GM12878 (cell line): ENCODE data around the gene PGM3. TPM values are rescaled to one million over a fixed set of nuclear protein-coding genes. Genes with fewer than 3 reads are reported as not detected.

ENCODE experiments used
- ATAC-seq: fragments of 200-7000 bp; cut with Tn5 transposase; 3 replicates; pipeline ENCODE4 v1.9.1; 2020; ENCODE audit warnings: mild to moderate bottlenecking, moderate library complexity
- BruUV-seq: library from RNA; stranded (reverse); fragments of 400-500 nt; replicated peaks from 2 replicates; lab custom pipeline; 2021; lab: Mats Ljungman, UMichigan
- CTCF ChIA-PET: fragments of 300-600 bp; sonication (Branson Sonifier 250); formaldehyde crosslinking; extraction: SDS; loops from one replicate; lab custom pipeline; 2021; ENCODE audit warnings: inconsistent platforms; lab: Yijun Ruan, JAX
- POLR2A ChIA-PET: fragments of 350-600 bp; formaldehyde crosslinking; extraction: SDS; loops from one replicate; lab custom pipeline; 2021; ENCODE audit warnings: inconsistent platforms; lab: Charles Lee
- RAD21 ChIA-PET: fragments of 300-600 bp; sonication (Branson Sonifier 250); formaldehyde crosslinking; loops from one replicate; lab custom pipeline; 2023; ENCODE audit warnings: antibody characterized with exemption; ENCODE audit not compliant: unreplicated experiment; lab: Charles Lee
- SMC1A ChIA-PET: fragments of 300-600 bp; sonication (Branson Sonifier 250); formaldehyde crosslinking; loops from one replicate; lab custom pipeline; 2023; ENCODE audit not compliant: unreplicated experiment, uncharacterized antibody; lab: Charles Lee
- DNase-seq: peaks from one replicate; pipeline ENCODE4 v3.0.0-alpha.2; 2011; ENCODE audit warnings: low read depth, low spot score
- FAIRE-seq: peaks from 3 replicates; lab custom pipeline; 2011; peaks lifted over from hg19 to GRCh38; lab: Jason Lieb, UNC
- H2AFZ ChIP-seq: 2 replicates; pipeline ENCODE4 v1.6.0; 2011; ENCODE audit warnings: low read depth, low read length, control low read depth; ENCODE audit not compliant: control insufficient read depth
- H3K27ac ChIP-seq: 2 replicates; pipeline ENCODE4 v1.5.1; 2011; ENCODE audit warnings: control low read depth; ENCODE audit not compliant: control insufficient read depth, insufficient read depth
- H3K27me3 ChIP-seq, 2 experiments: replicated peaks in 1 of 2; 2 replicates each; pipeline versions ENCODE4 v1.6.0 to v1.6.1; 2011; ENCODE audit warnings: low read length in 1 of 2; ENCODE audit not compliant: control insufficient read depth in 2 of 2, insufficient read depth in 2 of 2
- H3K36me3 ChIP-seq, 2 experiments: 2 replicates each; pipeline ENCODE4 v1.5.1; 2011; ENCODE audit warnings: low read length in 1 of 2; ENCODE audit not compliant: control insufficient read depth in 2 of 2, insufficient read depth in 2 of 2
- H3K4me1 ChIP-seq: 2 replicates; pipeline ENCODE4 v1.6.1; 2011; ENCODE audit warnings: mild to moderate bottlenecking, low read length, moderate library complexity, mixed read lengths; ENCODE audit not compliant: control insufficient read depth, insufficient read depth
- H3K4me2 ChIP-seq: 2 replicates; pipeline ENCODE4 v1.6.0; 2011; ENCODE audit warnings: control low read depth; ENCODE audit not compliant: control insufficient read depth, insufficient read depth
- H3K4me3 ChIP-seq: fragments of 200-600 bp; sonication (generic); 2 replicates; pipeline ENCODE4 v1.5.1; 2016
- H3K79me2 ChIP-seq: 2 replicates; pipeline ENCODE4 v1.6.0; 2011; ENCODE audit warnings: low read length; ENCODE audit not compliant: control insufficient read depth, insufficient read depth
- H3K9ac ChIP-seq: 2 replicates; pipeline ENCODE4 v1.8.0; 2011; ENCODE audit warnings: low read length, control low read depth, mixed read lengths; ENCODE audit not compliant: control insufficient read depth, insufficient read depth
- H3K9me3 ChIP-seq: replicated peaks from 3 replicates; pipeline ENCODE4 v1.5.1; 2011; ENCODE audit warnings: mild to moderate bottlenecking, low read length; ENCODE audit not compliant: control insufficient read depth, insufficient read depth
- H4K20me1 ChIP-seq: 2 replicates; pipeline ENCODE4 v1.6.0; 2011; ENCODE audit not compliant: control insufficient read depth, insufficient read depth
- ATF7 ChIP-seq: fragments of 450-650 bp; IDR thresholded peaks from 2 replicates; pipeline ENCODE4 v1.6.1; 2016; ENCODE audit warnings: low read depth, mild to moderate bottlenecking
- BHLHE40 ChIP-seq, 2 experiments: fragments of 450-650 bp in 1 of 2; IDR thresholded peaks; 2 replicates each; pipeline ENCODE4 v1.6.1; 2011 to 2017; ENCODE audit warnings: low read depth in 2 of 2, borderline replicate concordance in 1 of 2, improper control_type of control experiment in 1 of 2, low read length in 1 of 2, mild to moderate bottlenecking in 1 of 2
- CHD2 ChIP-seq: IDR thresholded peaks from 2 replicates; pipeline ENCODE4 v1.6.1; 2011; ENCODE audit warnings: low read depth, low read length, improper control_type of control experiment, borderline replicate concordance
- ETV6 ChIP-seq, 2 experiments: fragments of 450-650 bp in 1 of 2; IDR thresholded peaks in 1 of 2; conservative IDR thresholded peaks in 1 of 2; 2 replicates each; pipeline ENCODE4 v1.6.1; 2014; ENCODE audit warnings: antibody characterized with exemption in 1 of 2, borderline replicate concordance in 1 of 2, low read depth in 1 of 2, mild to moderate bottlenecking in 1 of 2, moderate library complexity in 1 of 2
- KLF5 ChIP-seq: fragments of 450-650 bp; IDR thresholded peaks from 2 replicates; pipeline ENCODE4 v1.6.1; 2014; ENCODE audit warnings: mild to moderate bottlenecking; ENCODE audit not compliant: partially characterized antibody
- POU2F2 ChIP-seq: IDR thresholded peaks from 3 replicates; pipeline ENCODE4 v1.6.1; 2011; ENCODE audit warnings: low read depth, mild to moderate bottlenecking, low read length, borderline replicate concordance
- ZBTB40 ChIP-seq: fragments of 450-650 bp; IDR thresholded peaks from 2 replicates; pipeline ENCODE4 v1.6.1; 2016; ENCODE audit warnings: mild to moderate bottlenecking, moderate library complexity, borderline replicate concordance
- WGBS: methylation state at CpG from one replicate; pipeline ENCODE4 v1.1.6; 2016; ENCODE audit warnings: low lambda C conversion rate; ENCODE audit not compliant: insufficient replicate concordance, insufficient coverage; ENCODE audit errors: missing lambda C conversion rate; 5-methylcytosine and 5-hydroxymethylcytosine counted together
- in situ Hi-C: fragments of 300-500 bp; cut with MboI; formaldehyde crosslinking; loops from 9 replicates; pipeline ENCODE4 v1.14.3; 2018; ENCODE audit warnings: mixed read lengths
- intact Hi-C: fragments of 100-400 bp; cut with micrococcal nuclease; formaldehyde crosslinking; loops from one replicate; pipeline ENCODE4 v1.14.2; 2022; ENCODE audit not compliant: unreplicated experiment
- polyA plus RNA-seq, 11 experiments: library from polyadenylated mRNA; depleted of rRNA in 4 of 11; unstranded in 6 of 11; stranded (reverse) in 5 of 11; fragments of >200 nt; fragmentation: Nextera tagmentation in 4 of 11; fragmentation: Illumina TruSeq in 1 of 11; extraction: Ambion mirVana in 4 of 11; extraction: Trizol in 1 of 11; gene quantifications; 1 replicate in 1 of 11; 2 replicates in 10 of 11; pipeline versions ENCODE4 v1.2.1 to v1.2.3, GENCODE V29; 2011 to 2016; ENCODE audit warnings: inconsistent platforms in 2 of 11, missing spikeins in 2 of 11, low read depth in 1 of 11
- total RNA-seq, 4 experiments: library from RNA; depleted of rRNA in 3 of 4; stranded (reverse); fragments of >200 nt in 3 of 4; fragmentation: Illumina TruSeq in 1 of 4; extraction: Trizol in 1 of 4; gene quantifications; 2 replicates each; pipeline versions ENCODE4 v1.2.1 to v1.2.3, GENCODE V29; 2013 to 2021

Gene PGM3
- total and polyA plus RNA-seq, 10 of the 15 experiments (the other 5 are each of a cell fraction or from before 2014, with no cell fraction given) = 13.0 to 36.0 (median 24.6) TPM

- ChIA-PET SMC1A (interaction anchor here (1.0 to 4.5 kb wide), 5 partner anchors 11 to 327 kb away, joined by 3 to 26 read pairs (median 3); partner anchors contain the start of genes DOP1A and UBE3D), CTCF (interaction anchor here (1.5 to 19.2 kb wide), 4 partner anchors 16 to 134 kb away, joined by 3 to 195 read pairs (median 14); partner anchors contain the start of genes DOP1A and UBE3D), RAD21 (interaction anchor here (0.6 to 0.9 kb wide), 2 partner anchors 15 to 922 kb away, joined by 4 to 6 read pairs; no protein-coding TSS in a partner anchor), POLR2A (interaction anchor here (0.6 to 2.8 kb wide), 3 partner anchors 132 to 623 kb away, joined by 3 to 12 read pairs (median 3); partner anchors contain the start of gene DOP1A)
- in situ Hi-C loops = loop anchor here (10.0 kb wide), 1 partner anchor 955 kb away; the partner anchor contains the start of gene IBTK
- Histone ChIP-seq H2AFZ (peak overlapping the region; percentile 19), H3K27me3 (no peaks in the 10 kb centered on the region), H3K4me2 (0 out of 2 replicates have a peak overlapping the region, but pooled peaks have one; percentile 7), H3K79me2 (no peaks in the 10 kb centered on the region), H3K27ac (no peak overlapping the region), H3K4me3 (no peak overlapping the region), H3K9ac (no peak overlapping the region), H3K36me3 (peaks cover 0 to 5% of the 10 kb centered on the region in 2 experiments; a peak in 2 of 4 replicates), H3K4me1 (no peaks in the 10 kb centered on the region; the same call in 1 of the 2 replicates), H3K9me3 (no peaks in the 10 kb centered on the region), H4K20me1 (no peaks in the 10 kb centered on the region)
- no peak for DNase-seq
- 100% methylated on average over 2 of the region's 2 CpGs for WGBS
- FAIRE-seq = no peak
- intact Hi-C loops = loop anchor here (10.0 kb wide), 1 partner anchor 955 kb away; the partner anchor contains the start of gene IBTK
- no peak for TF ChIP-seq KLF5
- no TSS peak for BruUV-seq
- no peak for ATAC-seq
Observed at GRCh38 chr6:83199863-83200225, 6.8 kb upstream of the PGM3 start.

GRCh38 chr6:83199173-83199862, 6.3 kb upstream of the PGM3 start:
- no peaks in the 10 kb centered on the region for H3K79me2 ChIP-seq
- peaks cover 0 to 5% of the 10 kb centered on the region in 2 experiments; a peak in 2 of 4 replicates for H3K36me3 ChIP-seq
- no peaks in the 10 kb centered on the region for H3K27me3 ChIP-seq
- no peak overlapping the region for H3K9ac ChIP-seq
- BruUV-seq = TSS peak; percentile 74
- ChIA-PET CTCF (interaction anchor here (1.5 to 19.2 kb wide), 4 partner anchors 16 to 134 kb away, joined by 3 to 195 read pairs (median 14); partner anchors contain the start of genes DOP1A and UBE3D), RAD21 (interaction anchor here (0.9 to 11.8 kb wide), 2 partner anchors 16 to 133 kb away, joined by 6 to 93 read pairs; partner anchors contain the start of genes DOP1A and UBE3D), POLR2A (interaction anchor here (1.2 to 2.8 kb wide), 2 partner anchors 131 to 134 kb away, joined by 3 to 12 read pairs; partner anchors contain the start of gene DOP1A), SMC1A (interaction anchor here (1.0 to 4.5 kb wide), 5 partner anchors 10 to 142 kb away, joined by 3 to 26 read pairs (median 3); partner anchors contain the start of genes DOP1A and UBE3D)
- H3K9me3 ChIP-seq = no peaks in the 10 kb centered on the region
- DNase-seq (no peak), FAIRE-seq (no peak), ATAC-seq (peak; percentile 90)
- H3K27ac ChIP-seq = no peak overlapping the region
- H4K20me1 ChIP-seq = no peaks in the 10 kb centered on the region
- 74% methylated on average over 5 of the region's 5 CpGs for WGBS
- peaks cover 1% of the 10 kb centered on the region for H3K4me1 ChIP-seq
- peak overlapping the region; percentile 25 for H2AFZ ChIP-seq
- H3K4me3 ChIP-seq = no peak overlapping the region
- 0 out of 2 replicates have a peak overlapping the region, but pooled peaks have one; percentile 7 for H3K4me2 ChIP-seq
- intact Hi-C loops (loop anchor here (10.0 kb wide), 1 partner anchor 955 kb away; the partner anchor contains the start of gene IBTK), in situ Hi-C loops (no loop called here)
- TF ChIP-seq ETV6 (conservative IDR thresholded peaks at IDR 0.05 in 1 of 2, IDR thresholded peaks at IDR 0.05 in 1 of 2; ENCODE audit: borderline replicate concordance in 1 of 2, low read depth in 1 of 2) (no peak), BHLHE40 (IDR thresholded peaks at IDR 0.05; ENCODE audit: borderline replicate concordance in 1 of 2, low read depth in 2 of 2, low read length in 1 of 2) (peak in 1 of 2 experiments; percentile 77; a peak in 2 of 4 replicates), ZBTB40 (peak; percentile 51; the same call in 1 of the 2 replicates), ATF7 (0 out of 2 replicates have a peak, but pooled peaks have one; percentile 18), POU2F2 (no peak), CHD2 (0 out of 2 replicates have a peak, but pooled peaks have one; percentile 49)
